Measurements from ENCODE around the gene KLHL6.

DNA sequence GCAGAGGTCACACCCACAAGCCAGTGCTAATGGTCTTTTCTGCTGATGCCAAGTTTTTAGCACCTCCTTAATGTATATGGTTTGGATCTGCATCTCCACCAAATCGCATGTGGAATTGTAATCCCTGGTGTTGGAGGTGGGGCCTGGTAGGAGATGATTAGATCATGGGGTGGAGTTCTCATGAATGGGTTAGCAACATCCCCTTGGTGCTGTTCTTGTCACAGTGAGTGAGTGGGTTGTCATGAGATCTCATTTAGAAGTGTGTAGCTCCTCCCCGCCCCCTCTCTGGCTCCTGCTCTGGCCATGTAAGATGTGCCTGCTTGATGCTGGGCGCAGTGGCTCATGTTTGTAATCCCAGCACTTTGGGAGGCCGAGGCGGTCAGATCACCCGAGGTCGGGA is 37.3 kb upstream of the KLHL6 start:
- TF ChIP-seq, protein P1, sequence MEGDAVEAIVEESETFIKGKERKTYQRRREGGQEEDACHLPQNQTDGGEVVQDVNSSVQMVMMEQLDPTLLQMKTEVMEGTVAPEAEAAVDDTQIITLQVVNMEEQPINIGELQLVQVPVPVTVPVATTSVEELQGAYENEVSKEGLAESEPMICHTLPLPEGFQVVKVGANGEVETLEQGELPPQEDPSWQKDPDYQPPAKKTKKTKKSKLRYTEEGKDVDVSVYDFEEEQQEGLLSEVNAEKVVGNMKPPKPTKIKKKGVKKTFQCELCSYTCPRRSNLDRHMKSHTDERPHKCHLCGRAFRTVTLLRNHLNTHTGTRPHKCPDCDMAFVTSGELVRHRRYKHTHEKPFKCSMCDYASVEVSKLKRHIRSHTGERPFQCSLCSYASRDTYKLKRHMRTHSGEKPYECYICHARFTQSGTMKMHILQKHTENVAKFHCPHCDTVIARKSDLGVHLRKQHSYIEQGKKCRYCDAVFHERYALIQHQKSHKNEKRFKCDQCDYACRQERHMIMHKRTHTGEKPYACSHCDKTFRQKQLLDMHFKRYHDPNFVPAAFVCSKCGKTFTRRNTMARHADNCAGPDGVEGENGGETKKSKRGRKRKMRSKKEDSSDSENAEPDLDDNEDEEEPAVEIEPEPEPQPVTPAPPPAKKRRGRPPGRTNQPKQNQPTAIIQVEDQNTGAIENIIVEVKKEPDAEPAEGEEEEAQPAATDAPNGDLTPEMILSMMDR (IDR thresholded peaks at IDR 0.05; ENCODE audit: poor library complexity): no peak
- no peak for TF ChIP-seq EZH2 (IDR thresholded peaks at IDR 0.05; ENCODE audit: borderline replicate concordance)
- TF ChIP-seq EZH2phosphoT487 (IDR thresholded peaks at IDR 0.05; ENCODE audit: low read depth, severe bottlenecking, unreplicated experiment): no peak
